ENCODE results near the gene GARS1.
"Not testable (repeated sequence)": the region's sequence is repeated elsewhere in the genome, so short reads cannot be mapped to it uniquely, and the experiment has no call there.

The GARS1 gene

DNA sequence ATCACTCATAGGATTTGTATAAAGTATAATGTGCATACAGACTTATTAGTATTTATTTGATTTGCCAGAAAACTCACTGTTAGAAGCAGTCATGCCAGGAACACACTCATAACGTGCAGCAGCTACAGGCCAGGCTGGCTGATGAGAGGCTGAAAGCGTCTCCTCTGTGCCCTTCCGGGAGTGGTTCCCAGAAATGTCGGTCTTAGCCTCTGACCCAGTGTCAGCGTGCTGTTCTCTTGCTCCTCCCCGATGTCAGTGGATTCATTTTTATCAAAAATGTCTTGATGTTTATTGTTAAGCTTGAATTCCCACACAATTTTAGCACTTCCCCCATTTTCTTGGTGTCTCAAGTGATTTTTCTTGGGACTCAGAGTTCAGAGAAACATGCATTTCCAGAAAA, 33.3 kb upstream of the GARS1 start:
- Histone ChIP-seq H3K27me3 (ENCODE audit: low read depth) (no peaks in the 10 kb centered on the region), H3K36me3 (replicated peaks) (no peaks in the 10 kb centered on the region), H3K9me3 (no peaks in the 10 kb centered on the region), H3K4me3 (no peak overlapping the region), H3K4me1 (peaks cover 7% of the 10 kb centered on the region)
- in situ Hi-C loops (cut with MboI; ENCODE audit: low sequenced_read_pairs), result loop anchor here (5.0 to 10.0 kb wide), 3 partner anchors 47 to 397 kb away; no protein-coding TSS in a partner anchor
- DNase-seq (ENCODE audit: low spot score in 2 of 2), result no peak

DNA sequence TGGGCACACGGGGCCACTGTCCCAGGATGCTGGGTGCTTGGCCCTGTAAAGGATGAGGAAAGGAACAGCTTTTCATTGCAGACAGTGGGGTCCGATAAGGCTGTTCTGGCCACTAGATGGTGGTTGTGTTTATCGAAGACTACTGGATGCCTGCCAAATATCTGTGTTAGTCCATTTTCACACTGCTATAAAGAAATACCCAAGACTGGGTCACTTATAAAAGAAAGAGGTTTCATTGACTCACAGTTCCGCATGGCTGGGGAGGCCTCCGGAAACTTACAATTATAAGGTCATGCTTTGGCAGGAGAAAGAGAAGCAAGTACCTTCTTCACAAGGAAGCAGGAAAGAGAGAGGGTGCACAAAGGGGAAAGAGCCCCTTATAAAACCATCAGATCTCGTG, 32.2 kb upstream of the GARS1 start:
- Histone ChIP-seq H3K4me3 (no peak overlapping the region), H3K4me1 (no peaks in the 10 kb centered on the region), H3K36me3 (replicated peaks) (no peaks in the 10 kb centered on the region), H3K27me3 (ENCODE audit: low read depth) (no peaks in the 10 kb centered on the region), H3K9me3 (no peaks in the 10 kb centered on the region)
- DNase-seq (ENCODE audit: low spot score in 2 of 2), result no peak
- in situ Hi-C loops (cut with MboI; ENCODE audit: low sequenced_read_pairs), result loop anchor here (5.0 to 10.0 kb wide), 3 partner anchors 48 to 398 kb away; no protein-coding TSS in a partner anchor

DNA sequence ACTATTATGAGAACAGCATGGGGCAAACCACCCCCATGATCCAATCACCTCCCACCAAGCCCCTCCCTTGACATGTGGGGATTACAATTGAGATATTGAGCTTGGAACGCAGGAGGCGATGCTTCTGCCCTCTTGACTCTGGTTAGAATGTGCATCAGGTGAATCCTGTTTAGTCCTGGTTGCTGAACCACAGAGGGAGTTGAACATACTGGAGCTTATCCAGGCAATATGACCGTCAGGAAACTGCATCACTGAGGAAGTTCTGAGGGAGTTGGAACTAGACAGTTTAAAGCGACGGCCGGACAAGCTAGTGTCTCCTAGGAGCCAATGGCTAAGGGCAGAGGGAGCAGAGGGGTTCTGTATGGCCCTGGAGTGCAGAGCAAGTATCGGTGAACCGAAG, 31.8 kb upstream of the GARS1 start:
- DNase-seq (ENCODE audit: low spot score in 2 of 2), result no peak
- no peaks in the 10 kb centered on the region for H3K36me3 ChIP-seq (replicated peaks)
- H3K4me1 ChIP-seq, result no peaks in the 10 kb centered on the region
- H3K27me3 ChIP-seq (ENCODE audit: low read depth), result no peaks in the 10 kb centered on the region
- no peaks in the 10 kb centered on the region for H3K9me3 ChIP-seq
- in situ Hi-C loops (cut with MboI; ENCODE audit: low sequenced_read_pairs), result loop anchor here (5.0 to 10.0 kb wide), 3 partner anchors 48 to 398 kb away; no protein-coding TSS in a partner anchor
- no peak overlapping the region for H3K4me3 ChIP-seq

DNA sequence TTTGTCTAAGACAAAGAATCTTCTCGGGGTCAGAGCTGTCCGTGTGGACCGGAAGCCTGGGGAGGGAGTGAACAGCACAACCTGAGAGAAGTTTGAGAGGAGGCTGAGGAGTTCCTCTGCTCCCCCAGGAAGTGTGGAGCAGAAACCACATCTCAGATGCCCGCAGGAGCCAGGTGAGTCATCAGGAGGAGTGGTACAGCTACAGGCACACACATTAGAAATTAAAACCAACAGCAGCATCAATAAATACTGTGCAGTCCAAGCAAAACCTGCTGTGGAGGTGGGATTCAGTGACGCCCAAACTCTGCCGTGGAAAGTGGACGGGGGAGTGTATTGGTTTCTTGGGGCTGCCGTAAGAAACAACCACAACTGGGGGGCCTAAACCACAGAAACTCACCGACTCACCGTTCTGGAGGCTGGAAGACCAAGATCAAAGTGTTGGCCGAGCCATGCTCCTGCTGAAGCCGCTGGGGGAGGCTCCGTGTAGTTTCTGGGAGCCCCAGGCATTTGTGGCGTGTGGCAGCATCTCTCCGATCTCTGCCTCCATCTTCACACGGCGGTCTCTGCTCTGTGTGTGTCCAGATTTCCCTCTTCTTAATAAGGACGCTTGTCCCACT, 31.2 kb upstream of the GARS1 start:
- no peak for DNase-seq (ENCODE audit: low spot score in 2 of 2)
- no peaks in the 10 kb centered on the region for H3K27me3 ChIP-seq (ENCODE audit: low read depth)
- no peaks in the 10 kb centered on the region for H3K36me3 ChIP-seq (replicated peaks)
- no peaks in the 10 kb centered on the region for H3K4me1 ChIP-seq
- no peak overlapping the region for H3K4me3 ChIP-seq
- in situ Hi-C loops (cut with MboI; ENCODE audit: low sequenced_read_pairs), result loop anchor here (5.0 to 10.0 kb wide), 3 partner anchors 49 to 399 kb away; no protein-coding TSS in a partner anchor
- no peaks in the 10 kb centered on the region for H3K9me3 ChIP-seq

DNA sequence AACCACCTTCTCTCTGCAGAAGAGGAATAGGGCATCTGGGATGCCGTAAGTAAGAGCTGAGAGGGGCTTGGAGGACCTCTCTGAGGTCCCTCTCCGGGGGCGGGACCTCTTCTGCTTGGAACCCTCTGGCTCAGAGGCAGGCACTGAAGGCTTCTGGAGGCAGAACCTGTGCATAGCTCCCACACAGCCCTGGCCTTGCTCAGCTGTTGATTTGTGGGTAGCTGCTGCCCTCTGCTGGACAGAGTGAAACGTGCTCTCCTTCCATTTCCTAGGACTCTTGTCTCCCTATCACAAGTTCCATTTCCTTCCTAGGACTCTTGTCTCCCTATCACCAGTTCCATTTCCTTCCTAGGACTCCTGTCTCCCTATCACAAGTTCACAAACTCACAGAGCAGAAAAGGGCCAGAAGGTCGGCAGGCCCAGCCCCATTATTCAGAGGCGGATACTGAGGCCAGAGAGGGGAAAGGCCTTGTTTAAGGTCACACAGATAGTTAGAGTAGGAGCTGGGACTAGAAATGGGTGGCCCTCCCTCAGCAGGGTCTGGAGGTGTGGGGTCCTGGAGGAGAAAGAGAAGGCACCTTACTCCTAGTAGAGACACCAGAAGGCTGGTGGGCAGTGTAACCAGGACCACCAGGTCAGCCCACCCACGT, 30.3 kb upstream of the GARS1 start:
- Histone ChIP-seq H3K4me3 (no peak overlapping the region), H3K9me3 (no peaks in the 10 kb centered on the region), H3K4me1 (no peaks in the 10 kb centered on the region), H3K36me3 (replicated peaks) (no peaks in the 10 kb centered on the region), H3K27me3 (ENCODE audit: low read depth) (no peaks in the 10 kb centered on the region)
- in situ Hi-C loops (cut with MboI; ENCODE audit: low sequenced_read_pairs), result loop anchor here (5.0 to 10.0 kb wide), 3 partner anchors 50 to 400 kb away; no protein-coding TSS in a partner anchor
- peak; percentile 74 to 90 for DNase-seq (ENCODE audit: low spot score in 2 of 2)

GRCh38 chr7:30566596-30566995, 28.1 kb upstream of the GARS1 start:
- Histone ChIP-seq H3K27me3 (ENCODE audit: low read depth) (no peaks in the 10 kb centered on the region), H3K36me3 (replicated peaks) (no peaks in the 10 kb centered on the region), H3K9me3 (no peaks in the 10 kb centered on the region), H3K4me3 (no peak overlapping the region), H3K4me1 (no peaks in the 10 kb centered on the region)
- DNase-seq (ENCODE audit: low spot score in 2 of 2), result no peak
- in situ Hi-C loops (cut with MboI; ENCODE audit: low sequenced_read_pairs), result loop anchor here (10.0 kb wide), 2 partner anchors 52 to 402 kb away; no protein-coding TSS in a partner anchor

- Histone ChIP-seq H3K4me3 (no peak overlapping the region), H3K27me3 (ENCODE audit: low read depth) (no peaks in the 10 kb centered on the region), H3K36me3 (replicated peaks) (no peaks in the 10 kb centered on the region), H3K9me3 (no peaks in the 10 kb centered on the region), H3K4me1 (no peaks in the 10 kb centered on the region)
- in situ Hi-C loops (cut with MboI; ENCODE audit: low sequenced_read_pairs), result loop anchor here (10.0 kb wide), 2 partner anchors 52 to 402 kb away; no protein-coding TSS in a partner anchor
- DNase-seq (ENCODE audit: low spot score in 2 of 2), result no peak
Measured at GRCh38 chr7:30567081-30567480, 27.6 kb upstream of the GARS1 start.

GRCh38 chr7:30570238-30570637, 24.4 kb upstream of the GARS1 start:
- DNase-seq (ENCODE audit: low spot score in 2 of 2); H3K36me3 ChIP-seq (replicated peaks); H3K27me3 ChIP-seq (ENCODE audit: low read depth); in situ Hi-C loops (cut with MboI; ENCODE audit: low sequenced_read_pairs); H3K9me3 ChIP-seq; H3K4me3 ChIP-seq; H3K4me1 ChIP-seq: not testable (repeated sequence)

DNA sequence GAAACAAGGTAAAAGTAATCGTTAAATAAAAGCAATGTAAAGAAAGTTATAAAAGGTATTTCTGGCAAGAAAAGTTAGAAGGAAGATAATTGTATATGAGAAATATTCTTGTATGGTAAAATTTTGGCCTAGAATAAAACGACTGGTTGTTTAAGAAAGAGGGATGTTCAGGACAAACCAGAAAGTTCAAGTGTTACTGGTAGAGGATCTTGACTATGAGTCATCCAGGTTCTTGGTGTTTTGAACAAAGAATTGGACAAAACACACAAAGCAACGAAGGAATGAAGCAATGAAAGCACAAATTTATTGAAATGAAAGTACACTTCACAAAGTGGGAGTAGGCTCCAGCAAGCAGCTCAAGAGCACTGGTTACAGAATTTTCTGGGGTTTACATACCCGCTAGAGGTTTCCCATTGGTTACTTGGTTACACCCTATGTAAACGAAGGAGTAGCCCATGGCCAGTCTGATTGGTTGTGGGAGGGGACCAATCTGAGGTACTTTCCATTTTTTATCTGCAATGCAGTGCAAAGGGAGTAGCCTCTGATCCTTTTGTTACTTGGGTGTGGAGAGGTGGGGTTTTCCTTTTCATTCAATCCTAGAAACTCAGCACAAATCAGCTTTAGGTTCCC, 22.4 kb upstream of the GARS1 start:
- no peaks in the 10 kb centered on the region for H3K27me3 ChIP-seq (ENCODE audit: low read depth)
- in situ Hi-C loops (cut with MboI; ENCODE audit: low sequenced_read_pairs), result no loop called here
- DNase-seq (ENCODE audit: low spot score in 2 of 2), result no peak
- H3K4me3 ChIP-seq, result no peak overlapping the region
- peaks cover 14% of the 10 kb centered on the region for H3K9me3 ChIP-seq
- H3K36me3 ChIP-seq (replicated peaks), result 0 out of 2 replicates have a peak, but pooled peaks cover 5% of the 10 kb centered on the region
- H3K4me1 ChIP-seq, result no peaks in the 10 kb centered on the region

DNA sequence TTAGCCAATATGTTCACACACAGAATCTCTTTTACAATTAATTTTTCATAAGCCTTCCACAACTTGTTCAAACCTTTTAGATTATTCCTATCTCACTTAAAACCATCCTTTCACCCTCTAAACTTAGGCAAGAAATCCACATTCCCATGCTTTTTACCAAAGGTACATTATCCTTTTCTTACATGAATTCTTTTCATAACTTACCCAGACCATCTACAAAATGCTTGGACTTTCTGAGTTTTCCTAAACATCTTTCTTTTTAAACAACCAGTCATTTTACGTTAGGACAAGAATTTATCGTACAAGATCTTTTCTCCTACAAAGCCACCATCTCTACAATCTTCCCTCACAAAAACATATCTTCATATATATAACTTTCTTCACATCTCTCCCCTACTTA, 18.8 kb upstream of the GARS1 start:
- Histone ChIP-seq H3K9me3 (peaks cover 19% of the 10 kb centered on the region), H3K36me3 (replicated peaks) (peaks cover 10% of the 10 kb centered on the region), H3K27me3 (ENCODE audit: low read depth) (no peaks in the 10 kb centered on the region), H3K4me1 (no peaks in the 10 kb centered on the region), H3K4me3 (no peak overlapping the region)
- in situ Hi-C loops (cut with MboI; ENCODE audit: low sequenced_read_pairs), result no loop called here
- DNase-seq (ENCODE audit: low spot score in 2 of 2), result no peak

DNA sequence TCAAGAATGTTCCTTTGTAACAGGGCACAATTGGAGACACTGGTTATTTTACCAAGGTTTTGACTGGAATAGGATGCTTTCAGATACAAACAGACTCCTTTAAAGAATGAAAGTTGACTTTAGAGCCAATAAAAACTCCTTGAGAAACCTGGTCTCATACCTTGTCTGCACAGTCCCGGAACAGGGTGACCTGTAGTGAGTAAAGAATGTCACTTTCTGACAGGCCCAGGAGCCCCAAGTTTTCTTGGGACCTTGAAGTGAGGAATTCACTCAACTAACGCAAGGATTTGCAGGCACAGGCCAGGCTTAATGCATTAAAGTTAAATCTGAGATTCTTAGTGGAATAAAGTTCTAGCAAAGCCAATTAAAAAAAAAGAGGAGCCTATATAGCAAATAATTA, 11.5 kb upstream of the GARS1 start:
- Histone ChIP-seq H3K4me1 (no peaks in the 10 kb centered on the region), H3K9me3 (peaks cover 4% of the 10 kb centered on the region; the same call in 1 of the 2 replicates), H3K27me3 (ENCODE audit: low read depth) (no peaks in the 10 kb centered on the region), H3K4me3 (no peak overlapping the region), H3K36me3 (replicated peaks) (no peaks in the 10 kb centered on the region; the same call in none of the 2 replicates)
- no peak for DNase-seq (ENCODE audit: low spot score in 2 of 2)
- in situ Hi-C loops (cut with MboI; ENCODE audit: low sequenced_read_pairs), result no loop called here

- no peak overlapping the region for H3K4me3 ChIP-seq
Measured at GRCh38 chr7:30584415-30584814, 10.3 kb upstream of the GARS1 start.

GRCh38 chr7:30584965-30585364, 9.7 kb upstream of the GARS1 start:
- Histone ChIP-seq H3K27me3 (ENCODE audit: low read depth) (no peaks in the 10 kb centered on the region), H3K9me3 (peaks cover 5% of the 10 kb centered on the region; the same call in 1 of the 2 replicates), H3K4me1 (no peaks in the 10 kb centered on the region), H3K4me3 (no peak overlapping the region), H3K36me3 (replicated peaks) (no peaks in the 10 kb centered on the region; the same call in none of the 2 replicates)
- in situ Hi-C loops (cut with MboI; ENCODE audit: low sequenced_read_pairs), result no loop called here
- DNase-seq (ENCODE audit: low spot score in 2 of 2), result no peak

More at GRCh38 chr7:30584415-30584814, 10.3 kb upstream of the GARS1 start:
- Histone ChIP-seq H3K9me3 (peaks cover 5% of the 10 kb centered on the region; the same call in 1 of the 2 replicates), H3K27me3 (ENCODE audit: low read depth) (no peaks in the 10 kb centered on the region), H3K36me3 (replicated peaks) (no peaks in the 10 kb centered on the region; the same call in none of the 2 replicates), H3K4me1 (no peaks in the 10 kb centered on the region)
- no peak for DNase-seq (ENCODE audit: low spot score in 2 of 2)
- in situ Hi-C loops (cut with MboI; ENCODE audit: low sequenced_read_pairs), result no loop called here

- H3K36me3 ChIP-seq (replicated peaks), result no peaks in the 10 kb centered on the region; the same call in none of the 2 replicates
Measured at GRCh38 chr7:30585675-30586074, 9.0 kb upstream of the GARS1 start.

More at GRCh38 chr7:30585675-30586074, 9.0 kb upstream of the GARS1 start:
- Histone ChIP-seq H3K4me3 (no peak overlapping the region), H3K9me3 (peaks cover 5% of the 10 kb centered on the region; the same call in 1 of the 2 replicates), H3K27me3 (ENCODE audit: low read depth) (no peaks in the 10 kb centered on the region), H3K4me1 (no peaks in the 10 kb centered on the region)
- in situ Hi-C loops (cut with MboI; ENCODE audit: low sequenced_read_pairs), result no loop called here
- DNase-seq (ENCODE audit: low spot score in 2 of 2), result no peak
